Measurements from ENCODE around the gene COL4A5.

GRCh38 chrX:108494406-108495090 is 54.9 kb downstream of the COL4A5 start:
- TF ChIP-seq CTCF (IDR thresholded peaks at IDR 0.05) (no peak), POLR2A (IDR thresholded peaks at IDR 0.05) (no peak)
